Chondrocyte (in vitro differentiated cells): Measurements from ENCODE around the gene CDHR5. TPM values are rescaled to one million over a fixed set of nuclear protein-coding genes. Genes with fewer than 3 reads are reported as not detected.

Experiments used
- DNase-seq: peaks from one replicate; pipeline ENCODE4 v3.0.0; 2021; ENCODE audit warnings: mixed read lengths, low spot score
- H3K27ac Mint-ChIP-seq: one replicate; pipeline ENCODE4 v1.8.0; 2021; ENCODE audit warnings: mild to moderate bottlenecking, moderate library complexity, mixed read lengths; ENCODE audit not compliant: unreplicated experiment
- H3K27me3 Mint-ChIP-seq: 2 replicates; pipeline ENCODE4 v1.8.0; 2021; ENCODE audit warnings: low read depth, mixed read lengths
- H3K36me3 Mint-ChIP-seq: 2 replicates; pipeline ENCODE4 v1.8.0; 2021; ENCODE audit warnings: low read depth, mixed read lengths
- H3K4me1 Mint-ChIP-seq: 2 replicates; pipeline ENCODE4 v1.8.0; 2021; ENCODE audit warnings: low read depth, mild to moderate bottlenecking, mixed read lengths
- H3K4me3 Mint-ChIP-seq: one replicate; pipeline ENCODE4 v1.8.0; 2021; ENCODE audit warnings: mild to moderate bottlenecking, moderate library complexity, mixed read lengths; ENCODE audit not compliant: unreplicated experiment
- H3K9me3 Mint-ChIP-seq: 2 replicates; pipeline ENCODE4 v1.8.0; 2021; ENCODE audit warnings: low read depth, mixed read lengths
- total RNA-seq: library from RNA; stranded (reverse); gene quantifications from 3 replicates; pipeline ENCODE4 v1.2.1, GENCODE V29; 2021
- TF ChIP-seq, protein P1 (sequence below): fragments of 200-600 bp; sonication (generic); IDR thresholded peaks from 2 replicates; pipeline ENCODE4 v1.5.0; 2021; ENCODE audit warnings: antibody characterized with exemption, mild to moderate bottlenecking, moderate library complexity

CDHR5 gene
- total RNA-seq, 1 donor from 2014 or later, result not detected

- TF ChIP-seq, protein P1, sequence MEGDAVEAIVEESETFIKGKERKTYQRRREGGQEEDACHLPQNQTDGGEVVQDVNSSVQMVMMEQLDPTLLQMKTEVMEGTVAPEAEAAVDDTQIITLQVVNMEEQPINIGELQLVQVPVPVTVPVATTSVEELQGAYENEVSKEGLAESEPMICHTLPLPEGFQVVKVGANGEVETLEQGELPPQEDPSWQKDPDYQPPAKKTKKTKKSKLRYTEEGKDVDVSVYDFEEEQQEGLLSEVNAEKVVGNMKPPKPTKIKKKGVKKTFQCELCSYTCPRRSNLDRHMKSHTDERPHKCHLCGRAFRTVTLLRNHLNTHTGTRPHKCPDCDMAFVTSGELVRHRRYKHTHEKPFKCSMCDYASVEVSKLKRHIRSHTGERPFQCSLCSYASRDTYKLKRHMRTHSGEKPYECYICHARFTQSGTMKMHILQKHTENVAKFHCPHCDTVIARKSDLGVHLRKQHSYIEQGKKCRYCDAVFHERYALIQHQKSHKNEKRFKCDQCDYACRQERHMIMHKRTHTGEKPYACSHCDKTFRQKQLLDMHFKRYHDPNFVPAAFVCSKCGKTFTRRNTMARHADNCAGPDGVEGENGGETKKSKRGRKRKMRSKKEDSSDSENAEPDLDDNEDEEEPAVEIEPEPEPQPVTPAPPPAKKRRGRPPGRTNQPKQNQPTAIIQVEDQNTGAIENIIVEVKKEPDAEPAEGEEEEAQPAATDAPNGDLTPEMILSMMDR, result peak; percentile 11
- Mint-ChIP-seq H3K9me3 (no peaks in the 10 kb centered on the region), H3K27me3 (no peaks in the 10 kb centered on the region), H3K4me1 (peaks cover 14% of the 10 kb centered on the region), H3K36me3 (no peaks in the 10 kb centered on the region), H3K27ac (peak overlapping the region; percentile 15), H3K4me3 (peak overlapping the region; percentile 59)
- DNase-seq, result peak; percentile 95
Measured at GRCh38 chr11:637593-638521, 13.1 kb upstream of the CDHR5 start.

- H3K9me3 Mint-ChIP-seq, result no peaks in the 10 kb centered on the region
- peaks cover 14% of the 10 kb centered on the region for H3K4me1 Mint-ChIP-seq
- H3K27ac Mint-ChIP-seq, result no peak overlapping the region
- no peaks in the 10 kb centered on the region for H3K36me3 Mint-ChIP-seq
- H3K27me3 Mint-ChIP-seq, result no peaks in the 10 kb centered on the region
- DNase-seq, result no peak
- TF ChIP-seq, protein P1, result no peak
- H3K4me3 Mint-ChIP-seq, result peak overlapping the region; percentile 59
Measured at GRCh38 chr11:637333-637592, 12.5 kb upstream of the CDHR5 start.

DNA sequence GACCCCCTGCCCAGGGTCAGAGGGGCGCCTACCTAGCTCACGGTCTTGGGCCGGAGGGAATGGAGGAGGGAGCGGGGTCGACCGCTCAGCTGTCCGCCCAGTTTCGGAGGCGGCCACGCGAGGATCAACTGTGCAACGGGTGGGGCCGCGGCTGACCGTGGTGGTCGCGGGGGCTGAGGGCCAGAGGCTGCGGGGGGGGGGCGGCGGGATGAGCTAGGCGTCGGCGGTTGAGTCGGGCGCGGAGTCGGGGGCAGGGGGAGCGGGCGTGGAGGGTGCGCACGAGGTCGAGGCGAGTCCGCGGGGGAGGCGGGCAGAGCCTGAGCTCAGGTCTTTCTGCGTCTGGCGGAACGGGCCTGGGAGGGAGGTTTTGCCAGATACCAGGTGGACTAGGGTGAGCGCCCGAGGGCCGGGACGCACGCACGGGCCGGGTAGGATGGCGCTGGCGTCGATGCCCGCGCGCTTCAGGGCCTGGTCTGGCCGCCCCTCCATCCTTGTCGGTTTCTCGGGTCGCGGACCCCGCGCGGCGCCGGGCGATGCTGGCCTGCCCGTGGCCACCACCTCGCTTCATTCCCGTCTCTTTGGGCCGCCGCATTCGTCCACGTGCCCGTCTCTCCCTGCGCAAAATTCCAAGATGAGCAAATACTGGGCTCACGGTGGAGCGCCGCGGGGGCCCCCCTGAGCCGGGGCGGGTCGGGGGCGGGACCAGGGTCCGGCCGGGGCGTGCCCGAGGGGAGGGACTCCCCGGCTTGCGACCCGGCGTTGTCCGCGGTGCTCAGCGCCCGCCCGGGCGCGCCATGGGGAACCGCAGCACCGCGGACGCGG is 12.0 kb upstream of the CDHR5 start, which contains the start of gene DRD4:
Gene DRD4 (plus strand): TSS at position 759 of the 822 bp plus-strand sequence. CDS start 36 bp downstream, at position 795.
- Mint-ChIP-seq H3K4me1 (peaks cover 14% of the 10 kb centered on the region), H3K27me3 (no peaks in the 10 kb centered on the region), H3K36me3 (no peaks in the 10 kb centered on the region), H3K9me3 (no peaks in the 10 kb centered on the region), H3K4me3 (peak within 1 kb of the TSS; percentile 59), H3K27ac (peak within 1 kb of the TSS; percentile 15)
- TF ChIP-seq, protein P1, result no peak
- no peak for DNase-seq

DNA sequence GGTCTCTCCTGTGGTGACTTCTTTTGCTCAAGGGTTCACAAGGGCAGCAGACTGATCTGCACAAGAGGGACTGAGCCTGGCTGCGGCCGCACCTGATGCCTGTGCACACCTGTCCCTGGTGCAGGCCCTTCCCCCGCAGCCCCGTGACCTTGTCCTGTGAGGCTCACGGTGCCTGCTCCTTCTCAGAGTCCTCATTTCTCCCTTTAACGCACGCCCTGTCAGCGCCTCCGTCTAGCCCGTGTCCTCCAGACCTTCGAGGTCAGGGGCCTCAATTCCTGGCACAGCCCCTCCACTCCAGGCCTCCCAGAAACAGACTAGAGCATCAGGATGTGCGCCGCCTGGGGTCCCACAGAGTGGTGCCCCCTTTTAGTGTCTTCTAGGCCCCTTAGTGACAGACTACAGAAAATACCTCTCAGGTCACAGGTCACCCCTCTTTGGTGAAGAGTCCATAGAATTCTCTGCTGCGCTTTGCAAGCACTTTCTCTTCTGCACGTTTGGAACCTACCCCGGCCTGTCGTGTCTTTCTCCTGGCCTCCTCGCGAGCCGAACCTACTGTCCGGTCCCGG is 11.3 kb upstream of the CDHR5 start:
- no peak for DNase-seq
- H3K36me3 Mint-ChIP-seq, result no peaks in the 10 kb centered on the region
- no peak overlapping the region for H3K4me3 Mint-ChIP-seq
- no peaks in the 10 kb centered on the region for H3K9me3 Mint-ChIP-seq
- TF ChIP-seq, protein P1, result no peak
- no peaks in the 10 kb centered on the region for H3K27me3 Mint-ChIP-seq
- H3K27ac Mint-ChIP-seq, result no peak overlapping the region
- H3K4me1 Mint-ChIP-seq, result peaks cover 14% of the 10 kb centered on the region

- H3K4me3 Mint-ChIP-seq, result no peak overlapping the region
- DNase-seq, result no peak
Measured at GRCh38 chr11:630871-631270, 6.1 kb upstream of the CDHR5 start.

More at GRCh38 chr11:630871-631270, 6.1 kb upstream of the CDHR5 start:
- Mint-ChIP-seq H3K27me3 (no peaks in the 10 kb centered on the region), H3K9me3 (no peaks in the 10 kb centered on the region), H3K27ac (no peak overlapping the region), H3K36me3 (no peaks in the 10 kb centered on the region), H3K4me1 (peaks cover 21% of the 10 kb centered on the region)
- TF ChIP-seq, protein P1, result no peak
